Keratinocyte (primary cell): ENCODE data around the gene CCDC70. TPM values are rescaled to one million over a fixed set of nuclear protein-coding genes. Genes with fewer than 3 reads are reported as not detected.

Experiments
- DNase-seq: peaks from one replicate; pipeline ENCODE4 v3.0.0-alpha.2; 2011; ENCODE audit warnings: low read depth, missing footprints, low spot score
- FAIRE-seq: peaks from 2 replicates; lab custom pipeline; 2011; peaks lifted over from hg19 to GRCh38; lab: Jason Lieb, UNC
- H2AFZ ChIP-seq: 2 replicates; pipeline ENCODE4 v1.6.0; 2012; ENCODE audit warnings: low read length, control low read depth, inconsistent platforms; ENCODE audit not compliant: control insufficient read depth
- H3K27ac ChIP-seq: 2 replicates; pipeline ENCODE4 v1.5.1; 2011; ENCODE audit warnings: low read length; ENCODE audit not compliant: control insufficient read depth, insufficient read depth
- H3K27me3 ChIP-seq: 3 replicates; pipeline ENCODE4 v1.6.0; 2011; ENCODE audit warnings: low read length; ENCODE audit not compliant: control insufficient read depth, insufficient read depth; ENCODE audit errors: extremely low read depth
- H3K36me3 ChIP-seq, 2 experiments: 2 replicates in 1 of 2; 3 replicates in 1 of 2; pipeline ENCODE4 v1.5.1; 2011; ENCODE audit warnings: low read length in 2 of 2, mild to moderate bottlenecking in 1 of 2; ENCODE audit not compliant: control insufficient read depth in 2 of 2, insufficient read depth in 2 of 2; ENCODE audit errors: extremely low read depth in 1 of 2
- H3K4me1 ChIP-seq: 3 replicates; pipeline ENCODE4 v1.5.1; 2011; ENCODE audit warnings: low read length; ENCODE audit not compliant: control insufficient read depth, insufficient read depth; ENCODE audit errors: extremely low read depth
- H3K4me2 ChIP-seq: 3 replicates; pipeline ENCODE4 v1.6.0; 2011; ENCODE audit warnings: low read depth, low read length; ENCODE audit not compliant: control insufficient read depth, insufficient read depth; ENCODE audit errors: extremely low read depth
- H3K4me3 ChIP-seq, 3 experiments: fragments of 200-600 bp in 1 of 3; sonication (generic) in 1 of 3; 2 replicates in 2 of 3; 3 replicates in 1 of 3; pipeline ENCODE4 v1.5.1; 2011 to 2016; ENCODE audit warnings: low read length in 3 of 3, mild to moderate bottlenecking in 3 of 3, control low read depth in 2 of 3, inconsistent platforms in 1 of 3, low read depth in 1 of 3, mixed read lengths in 1 of 3, mixed run types in 1 of 3, moderate library complexity in 1 of 3; ENCODE audit not compliant: control insufficient read depth in 2 of 3, insufficient read depth in 2 of 3; ENCODE audit errors: extremely low read depth in 1 of 3
- H3K79me2 ChIP-seq: 2 replicates; pipeline ENCODE4 v1.6.0; 2012; ENCODE audit warnings: low read length; ENCODE audit not compliant: control insufficient read depth, insufficient read depth
- H3K9ac ChIP-seq: 3 replicates; pipeline ENCODE4 v1.6.0; 2011; ENCODE audit warnings: low read length; ENCODE audit not compliant: control insufficient read depth, insufficient read depth; ENCODE audit errors: extremely low read depth
- H3K9me1 ChIP-seq: 3 replicates; pipeline ENCODE4 v1.6.0; 2011; ENCODE audit warnings: low read length; ENCODE audit not compliant: control insufficient read depth, insufficient read depth; ENCODE audit errors: extremely low read depth
- H3K9me3 ChIP-seq: 2 replicates; pipeline ENCODE4 v1.5.1; 2012; ENCODE audit warnings: low read depth, low read length; ENCODE audit not compliant: control insufficient read depth
- H4K20me1 ChIP-seq: 3 replicates; pipeline ENCODE4 v1.6.0; 2011; ENCODE audit warnings: low read length; ENCODE audit not compliant: control insufficient read depth, insufficient read depth; ENCODE audit errors: extremely low read depth
- CTCF ChIP-seq, 3 experiments: IDR thresholded peaks in 1 of 3; conservative IDR thresholded peaks in 1 of 3; optimal IDR thresholded peaks in 1 of 3; 2 replicates in 2 of 3; 3 replicates in 1 of 3; pipeline versions ENCODE3 to v1.5.1; 2011; ENCODE audit warnings: low read length in 3 of 3, mild to moderate bottlenecking in 3 of 3, moderate library complexity in 2 of 3, control low read depth in 1 of 3, inconsistent platforms in 1 of 3; ENCODE audit not compliant: insufficient read depth in 2 of 3; ENCODE audit errors: extremely low read depth in 1 of 3
- EZH2 ChIP-seq: IDR thresholded peaks from one replicate; pipeline ENCODE4 v1.6.1; 2012; ENCODE audit warnings: inconsistent platforms, mild to moderate bottlenecking, low read length, moderate library complexity
- dilution Hi-C: fragments of 300-500 bp; cut with MboI; formaldehyde crosslinking; loops from one replicate; pipeline ENCODE4 v1.7.0; 2020; ENCODE audit warnings: low sequenced_read_pairs; ENCODE audit not compliant: extremely low pct_ligation_motif_present
- polyA plus RNA-seq, 5 experiments: library from polyadenylated mRNA; depleted of rRNA in 3 of 5; stranded (reverse) in 3 of 5; stranded (forward) in 1 of 5; unstranded in 1 of 5; fragments of >200 nt; gene quantifications; 1 replicate in 1 of 5; 2 replicates in 3 of 5; 3 replicates in 1 of 5; pipeline versions ENCODE4 v1.2.1 to v1.2.3, GENCODE V29; 2011 to 2012; ENCODE audit warnings: missing spikeins in 2 of 5, low read depth in 1 of 5, low replicate concordance in 1 of 5

CCDC70 gene
- polyA plus RNA-seq, 1 donor (not counting 4 experiments of a cell fraction or from before 2014, with no cell fraction given): not detected

DNA sequence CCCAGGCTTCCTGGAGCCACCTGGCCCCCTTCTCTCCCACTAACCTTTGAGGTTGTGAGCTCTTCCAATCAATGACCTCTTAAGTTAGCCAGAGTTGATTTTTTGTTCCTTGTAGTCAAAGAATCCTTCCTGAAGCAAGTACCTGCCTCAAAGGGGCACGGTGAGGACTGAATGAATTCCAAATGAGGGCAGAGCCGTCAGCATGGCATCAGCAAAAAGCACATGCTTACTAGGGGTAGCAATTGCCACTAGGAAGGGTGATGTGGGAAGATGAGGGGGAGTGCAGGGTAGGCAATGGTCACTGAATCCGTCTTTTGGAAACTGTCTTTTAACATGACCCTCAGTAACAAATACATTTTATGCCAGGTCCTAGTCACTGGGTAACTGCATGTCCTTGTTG lies 42.2 kb upstream of the CCDC70 start:
- no peak overlapping the region for H3K9ac ChIP-seq
- TF ChIP-seq CTCF (optimal IDR thresholded peaks at IDR 0.05 in 1 of 3, IDR thresholded peaks at IDR 0.05 in 1 of 3, conservative IDR thresholded peaks at IDR 0.05 in 1 of 3; ENCODE audit: extremely low read depth in 1 of 3, insufficient read depth in 2 of 3, low read length in 3 of 3) (no peak), EZH2 (no peak)
- no peaks in the 10 kb centered on the region for H3K9me3 ChIP-seq
- peaks cover 24% of the 10 kb centered on the region for H3K27me3 ChIP-seq
- dilution Hi-C loops: no loop called here
- H4K20me1 ChIP-seq: no peaks in the 10 kb centered on the region
- H3K4me3 ChIP-seq: no peak overlapping the region
- no peaks in the 10 kb centered on the region for H3K79me2 ChIP-seq
- no peak overlapping the region for H3K4me2 ChIP-seq
- FAIRE-seq (no peak), DNase-seq (no peak)
- no peak overlapping the region for H3K27ac ChIP-seq
- H2AFZ ChIP-seq: no peak overlapping the region
- no peaks in the 10 kb centered on the region for H3K36me3 ChIP-seq
- no peaks in the 10 kb centered on the region for H3K9me1 ChIP-seq
- peaks cover 25% of the 10 kb centered on the region for H3K4me1 ChIP-seq

DNA sequence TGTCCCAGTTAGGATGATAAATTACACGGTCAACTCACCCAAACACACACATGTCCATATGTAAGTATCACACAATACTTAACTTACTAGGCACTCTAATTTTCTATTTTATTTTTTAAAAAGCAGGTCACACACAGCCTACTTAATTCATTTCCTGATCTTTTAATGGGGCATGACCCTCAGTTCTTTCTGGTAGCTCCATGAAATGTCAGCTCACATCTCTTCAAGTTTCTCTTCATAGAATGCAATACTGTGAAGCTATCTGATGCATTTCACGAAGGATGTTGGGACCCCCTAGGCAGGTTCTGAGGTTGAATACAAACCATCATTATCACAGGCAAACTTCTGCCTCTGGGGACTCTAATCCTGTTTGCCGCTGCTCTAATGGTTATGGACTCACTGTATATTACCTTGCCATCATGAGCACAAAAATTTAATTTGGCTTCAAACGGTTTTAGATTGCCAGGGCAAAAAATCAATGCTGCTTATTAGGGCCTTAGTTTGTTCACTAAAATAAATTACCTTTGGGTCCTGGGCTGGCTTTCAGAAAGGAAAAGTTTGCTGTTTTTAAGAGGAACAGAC lies 41.7 kb upstream of the CCDC70 start:
- no peaks in the 10 kb centered on the region for H3K9me1 ChIP-seq
- TF ChIP-seq EZH2 (no peak), CTCF (optimal IDR thresholded peaks at IDR 0.05 in 1 of 3, IDR thresholded peaks at IDR 0.05 in 1 of 3, conservative IDR thresholded peaks at IDR 0.05 in 1 of 3; ENCODE audit: extremely low read depth in 1 of 3, insufficient read depth in 2 of 3, low read length in 3 of 3) (no peak)
- DNase-seq: no peak
- no peak overlapping the region for H3K4me3 ChIP-seq
- H3K9me3 ChIP-seq: no peaks in the 10 kb centered on the region
- no peak overlapping the region for H3K4me2 ChIP-seq
- no peaks in the 10 kb centered on the region for H3K36me3 ChIP-seq
- no peaks in the 10 kb centered on the region for H4K20me1 ChIP-seq
- H3K27ac ChIP-seq: no peak overlapping the region
- H3K79me2 ChIP-seq: no peaks in the 10 kb centered on the region
- dilution Hi-C loops: no loop called here
- H3K9ac ChIP-seq: no peak overlapping the region
- H2AFZ ChIP-seq: no peak overlapping the region
- no peak for FAIRE-seq
- H3K4me1 ChIP-seq: peaks cover 23% of the 10 kb centered on the region
- H3K27me3 ChIP-seq: peaks cover 24% of the 10 kb centered on the region
